ENCODE results near the gene JUN.

JUN gene

DNA sequence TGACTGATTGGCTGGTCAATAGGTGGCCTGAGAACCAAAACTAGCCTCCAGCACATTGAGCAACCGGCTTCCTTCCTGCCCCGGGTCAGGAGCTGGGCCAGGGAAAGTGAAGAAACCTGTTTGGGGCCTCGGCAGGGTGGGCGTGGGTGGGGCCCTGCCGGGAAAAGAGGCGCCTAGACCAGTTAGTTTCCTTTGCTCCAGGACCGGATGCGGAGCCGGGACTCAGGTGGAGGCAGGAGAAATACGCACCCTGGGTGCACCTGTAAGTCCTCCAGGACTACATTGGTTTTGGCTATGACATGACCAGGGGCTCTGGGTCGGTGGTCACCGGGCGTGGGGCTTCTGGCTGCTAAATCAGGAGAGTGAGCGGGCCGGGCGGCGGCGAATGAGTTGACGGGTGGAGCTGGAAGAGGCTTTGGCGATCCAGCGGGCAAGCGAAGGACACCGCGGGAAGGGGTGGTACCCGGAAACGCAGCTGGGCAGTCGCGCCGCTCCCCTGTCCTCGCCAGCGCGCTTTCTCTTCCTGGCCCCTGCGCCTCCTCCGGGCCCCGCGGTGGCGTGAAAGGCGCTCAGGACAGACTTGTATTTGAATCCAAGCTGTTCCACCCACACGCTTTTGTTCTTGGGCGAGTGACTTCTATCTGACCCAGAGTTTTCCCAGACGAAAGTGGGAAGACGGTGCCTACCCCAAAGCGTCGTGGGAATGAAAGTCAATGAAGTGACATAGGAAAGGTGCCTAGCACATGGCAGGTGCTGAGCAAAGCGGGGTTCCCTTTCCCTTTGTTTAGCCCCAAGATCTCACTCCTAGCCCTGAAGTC lies 30.6 kb upstream of the JUN start:
- DNase-seq (ENCODE audit: insufficient read length, low spot score) = no peak
- no peak for FAIRE-seq
- TF ChIP-seq CTCF (IDR thresholded peaks at IDR 0.05; ENCODE audit: insufficient read depth, missing control alignments) = no peak

DNA sequence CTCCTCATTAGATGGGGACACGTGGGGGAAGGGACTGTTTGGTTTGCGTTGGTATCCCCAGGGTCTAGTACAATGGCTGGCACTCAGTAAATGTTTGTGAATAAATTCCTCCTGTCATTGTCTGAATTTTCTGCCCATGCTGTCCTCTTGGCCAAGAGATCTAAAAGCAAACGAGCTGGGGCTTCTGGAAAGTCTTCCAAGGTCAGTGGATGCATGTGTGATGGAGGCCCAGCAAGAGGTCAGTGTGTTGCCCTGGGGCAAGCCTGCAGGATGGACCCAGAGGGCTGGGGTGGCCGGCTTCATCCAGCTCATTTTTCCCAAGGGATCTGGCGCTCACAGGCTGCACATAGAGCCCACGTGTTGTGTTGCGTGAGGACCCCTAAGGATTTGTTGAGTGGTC lies 30.0 kb upstream of the JUN start:
- TF ChIP-seq CTCF (IDR thresholded peaks at IDR 0.05; ENCODE audit: insufficient read depth, missing control alignments) = no peak
- DNase-seq (ENCODE audit: insufficient read length, low spot score) (no peak), FAIRE-seq (no peak)

DNA sequence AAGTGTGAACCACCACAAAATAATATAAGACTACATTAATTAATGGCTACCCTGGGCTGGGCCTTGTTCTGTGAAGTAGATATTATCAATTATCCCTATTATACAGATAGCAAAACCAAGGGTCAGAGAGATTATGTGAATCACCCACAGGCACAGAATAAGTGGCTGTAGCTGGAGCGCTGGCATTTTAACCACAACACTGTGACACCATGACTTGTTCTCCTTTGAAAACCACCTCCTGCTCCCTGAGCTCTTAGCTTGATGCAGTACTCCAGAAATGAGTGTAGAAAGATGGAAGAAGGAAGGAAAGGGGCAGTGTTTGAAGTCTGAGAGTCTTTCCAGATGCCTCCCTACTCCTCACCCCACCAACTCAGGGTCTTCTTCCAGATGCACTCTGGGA lies 29.5 kb upstream of the JUN start:
- TF ChIP-seq CTCF (IDR thresholded peaks at IDR 0.05; ENCODE audit: insufficient read depth, missing control alignments) = no peak
- DNase-seq (ENCODE audit: insufficient read length, low spot score) (no peak), FAIRE-seq (no peak)

DNA sequence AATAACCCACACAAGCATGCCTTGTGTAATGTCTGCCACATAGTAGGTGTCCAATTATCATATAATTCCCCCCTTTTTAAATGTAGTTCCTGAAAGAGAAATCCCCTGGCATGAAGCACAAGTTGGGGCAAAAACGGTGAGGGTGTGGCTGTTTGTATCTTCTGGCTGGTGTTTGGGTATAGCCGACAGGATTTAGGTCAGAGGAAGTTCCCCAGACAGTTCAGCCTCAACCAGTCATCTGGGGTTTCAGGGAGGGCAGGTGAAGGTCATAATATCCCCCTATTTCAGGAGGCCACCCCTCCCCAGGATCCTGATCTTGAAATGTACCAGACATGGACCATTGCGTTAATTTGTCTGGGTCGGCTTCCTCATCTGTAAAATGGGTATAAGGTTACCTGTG lies 29.1 kb upstream of the JUN start:
- TF ChIP-seq CTCF (IDR thresholded peaks at IDR 0.05; ENCODE audit: insufficient read depth, missing control alignments) = no peak
- no peak for FAIRE-seq
- DNase-seq (ENCODE audit: insufficient read length, low spot score) = no peak

DNA sequence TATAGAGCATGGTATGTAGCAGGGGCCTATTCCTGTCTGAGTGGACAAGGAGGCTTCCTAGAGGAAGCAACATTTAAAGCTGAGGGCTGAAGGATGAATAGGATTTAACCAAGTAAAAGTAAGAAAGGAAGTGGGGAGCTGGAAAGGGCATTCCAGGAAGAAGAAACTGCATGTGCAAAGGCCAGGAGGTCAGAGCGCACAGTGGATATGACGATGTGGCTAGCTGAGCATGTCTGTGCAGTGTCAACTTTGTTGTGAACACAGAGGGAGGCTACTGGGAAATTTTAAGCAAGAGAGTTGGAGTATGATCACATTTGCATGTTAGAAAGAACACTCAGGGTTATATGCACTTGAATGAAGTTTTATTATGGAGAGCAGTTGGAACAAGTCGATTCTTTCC lies 28.6 kb upstream of the JUN start:
- TF ChIP-seq CTCF (IDR thresholded peaks at IDR 0.05; ENCODE audit: insufficient read depth, missing control alignments) = no peak
- no peak for DNase-seq (ENCODE audit: insufficient read length, low spot score)

DNA sequence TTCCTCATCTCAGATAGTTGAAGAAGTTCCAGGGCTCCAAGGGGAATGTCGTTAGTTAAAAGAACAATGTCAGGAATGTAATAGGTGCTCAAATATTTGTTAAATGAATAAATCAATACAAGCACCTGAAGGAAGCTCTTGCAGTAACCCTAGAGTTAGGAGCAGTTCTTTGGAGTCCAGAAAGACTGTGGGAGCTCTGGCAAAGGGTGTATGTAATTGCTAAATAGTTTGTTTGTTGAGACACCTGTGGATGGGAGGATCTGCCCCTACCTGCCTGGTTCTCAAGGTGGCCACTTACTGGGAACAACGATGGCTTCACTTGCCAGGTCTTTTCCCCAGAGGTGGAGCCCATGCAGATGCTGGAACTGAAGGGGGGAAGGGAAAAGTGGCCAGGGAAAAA lies 27.5 kb upstream of the JUN start:
- no peak for TF ChIP-seq CTCF (IDR thresholded peaks at IDR 0.05; ENCODE audit: insufficient read depth, missing control alignments)
- DNase-seq (ENCODE audit: insufficient read length, low spot score) = no peak
- FAIRE-seq = no peak

More for the DNA sequence above, 28.6 kb upstream of the JUN start:
- no peak for FAIRE-seq

DNA sequence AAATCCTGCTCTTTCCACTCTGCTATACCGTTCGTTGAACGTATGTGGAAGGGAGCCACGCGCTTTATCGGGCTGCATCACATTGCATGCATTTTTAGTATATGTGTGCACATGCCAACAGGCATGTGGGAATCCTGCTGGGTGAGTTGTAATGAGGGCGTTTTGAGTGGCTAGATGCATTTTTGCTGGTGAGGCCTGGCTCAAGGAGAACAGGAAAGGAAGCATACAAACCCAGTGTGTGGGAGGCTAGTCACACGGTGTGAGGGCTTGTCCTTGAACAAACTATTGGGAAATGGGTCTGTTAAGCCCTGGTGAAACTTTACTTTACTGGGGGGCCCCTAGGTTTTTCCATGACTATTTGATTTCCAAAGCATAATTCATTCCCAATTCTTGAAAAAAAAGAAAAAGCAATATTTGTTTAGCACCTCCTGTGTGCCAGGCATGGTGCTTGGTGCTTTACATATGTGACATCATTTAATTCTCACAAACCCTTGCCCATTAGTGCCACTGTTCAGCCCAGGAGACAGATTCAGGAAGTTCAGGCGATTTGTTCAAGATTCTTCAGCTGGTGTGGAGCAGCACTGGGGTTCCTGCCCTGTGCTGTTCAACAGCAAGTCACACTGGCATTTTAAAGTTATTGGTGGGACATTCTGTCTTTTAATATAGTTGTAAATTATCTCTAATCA lies 25.6 kb upstream of the JUN start:
- FAIRE-seq (no peak), DNase-seq (ENCODE audit: insufficient read length, low spot score) (no peak)
- TF ChIP-seq CTCF (IDR thresholded peaks at IDR 0.05; ENCODE audit: insufficient read depth, missing control alignments) = no peak
